ENCODE data around the gene QARS1. TPM values are rescaled to one million over a fixed set of nuclear protein-coding genes. Genes with fewer than 3 reads are reported as not detected.
A peak's percentile ranks its signal among the peaks of the same experiment; 100 is the strongest.

QARS1 gene
- 346 TPM for total RNA-seq (2021; ENCODE audit: unreplicated experiment)
- 451 and 469 TPM in 2 replicates for polyA plus RNA-seq (2012)
- Bru-seq, nascent RNA, result percentile 76 among the genes with signal in this experiment
- percentile 94 among the genes with signal in this experiment for BruChase-seq, experiment 1, labeled RNA remaining after a 6-hour chase
- percentile 92 among the genes with signal in this experiment for BruChase-seq, experiment 2, labeled RNA remaining after a 2-hour chase
- long read RNA-seq, transcript QARS-201 (24 exons, 2,827 nt), result major isoform, 180 of 323 reads
- long read RNA-seq, transcript QARS-209 (23 exons, 2,362 nt), result minor isoform, 26 of 323 reads
- long read RNA-seq, partial matches to known transcripts, result 74 of 323 reads
- long read RNA-seq, other reads (novel, unspliced or antisense), result 39 of 323 reads

GRCh38 chr3:49104427-49105291 is at the start of gene QARS1:
QARS1 (minus strand) TSS chr3:49104757; CDS start chr3:49104733, 24 bp downstream.
- ChIA-PET RAD21 (ENCODE audit: low non-redundant PET in 1 of 2, low total read pairs in 2 of 2, uncharacterized antibody in 2 of 2, unreplicated experiment in 2 of 2) (interaction anchor here in 1 of 2 experiments (1.3 kb wide), 1 partner anchor 10 kb away, joined by 3 read pairs; no protein-coding TSS in a partner anchor), CTCF (interaction anchor here (1.6 kb wide), 1 partner anchor 10 kb away, joined by 6 read pairs; the partner anchor contains the start of gene QRICH1), POLR2A (interaction anchor here (1.4 to 2.1 kb wide), 3 partner anchors 10 to 16 kb away, joined by 3 to 11 read pairs (median 8); partner anchors contain the start of genes QRICH1 and USP19)
- DNase-seq (ENCODE audit: low read depth, low spot score) (peak; percentile 78), ATAC-seq (peak; percentile 96)
- peaks cover 34 to 36% of the 10 kb centered on the region in 2 experiments for H3K36me3 ChIP-seq (ENCODE audit: control insufficient read depth in 1 of 2, insufficient read depth in 2 of 2, low read length in 2 of 2)
- peak within 1 kb of the TSS; percentile 93 to 97 for H3K4me3 ChIP-seq (replicated peaks in 1 of 2; ENCODE audit: low read depth in 1 of 2, low read length in 2 of 2)
- no peaks in the 10 kb centered on the region for H4K20me1 ChIP-seq (ENCODE audit: insufficient read depth)
- intact Hi-C loops (cut with micrococcal nuclease), result no loop called here
- no peaks in the 10 kb centered on the region for H3K9me3 ChIP-seq (ENCODE audit: control insufficient read depth in 1 of 2, insufficient read depth in 1 of 2, low read depth in 1 of 2, low read length in 2 of 2)
- H3K27me3 ChIP-seq (ENCODE audit: insufficient read depth, low read length), result no peaks in the 10 kb centered on the region
- H3K9ac ChIP-seq (ENCODE audit: low read length), result peak within 1 kb of the TSS; percentile 92
- peak within 1 kb of the TSS; percentile 39 for H2AFZ ChIP-seq (ENCODE audit: low read depth, low read length, poor library complexity, severe bottlenecking)
- peak within 1 kb of the TSS; percentile 96 for H3K4me2 ChIP-seq (ENCODE audit: low read length)
- TSS peak; percentile 93 for BruUV-seq (replicated peaks)
- peaks cover 9 to 20% of the 10 kb centered on the region in 2 experiments; a peak in 3 of 4 replicates for H3K4me1 ChIP-seq (ENCODE audit: control insufficient read depth in 1 of 2, insufficient read depth in 2 of 2, low read length in 2 of 2)
- H3K27ac ChIP-seq (ENCODE audit: low read depth, low read length), result peak within 1 kb of the TSS; percentile 79
- H3K9me2 ChIP-seq (ENCODE audit: insufficient read depth), result no peaks in the 10 kb centered on the region
- H3K79me2 ChIP-seq (ENCODE audit: insufficient read depth, low read length), result peaks cover 23% of the 10 kb centered on the region
- TF ChIP-seq EGR1 (IDR thresholded peaks at IDR 0.05; ENCODE audit: low read depth), result peak; percentile 60; the same call in 1 of the 2 replicates
- no peak for TF ChIP-seq CBX3 (IDR thresholded peaks at IDR 0.05; ENCODE audit: low read depth)
- TF ChIP-seq ZBTB33 (IDR thresholded peaks at IDR 0.05; ENCODE audit: extremely low read depth, insufficient replicate concordance, low read length), result peak; percentile 20
- peak; percentile 89 for TF ChIP-seq POLR2AphosphoS5 (IDR thresholded peaks at IDR 0.05; ENCODE audit: low read depth, low read length)
- TF ChIP-seq FOSL1 (IDR thresholded peaks at IDR 0.05; ENCODE audit: low read depth), result no peak
- TF ChIP-seq TCF7L2 (IDR thresholded peaks at IDR 0.05; ENCODE audit: borderline replicate concordance, extremely low read depth, insufficient read depth, insufficient read length), result no peak
- no peak for TF ChIP-seq CEBPB (IDR thresholded peaks at IDR 0.05; ENCODE audit: low read depth)
- TF ChIP-seq REST (IDR thresholded peaks at IDR 0.05; ENCODE audit: low read depth), result no peak
- no peak for TF ChIP-seq EZH2 (IDR thresholded peaks at IDR 0.05)
- TF ChIP-seq POLR2A (IDR thresholded peaks at IDR 0.05; ENCODE audit: borderline replicate concordance, extremely low read depth, insufficient read depth, insufficient read length), result peak; percentile 53
- TF ChIP-seq SP1 (IDR thresholded peaks at IDR 0.05; ENCODE audit: low read depth), result peak; percentile 76
- no peak for TF ChIP-seq JUND (IDR thresholded peaks at IDR 0.05)
- TF ChIP-seq YY1 (IDR thresholded peaks at IDR 0.05; ENCODE audit: extremely low read depth, insufficient replicate concordance, low read depth, low read length), result peak; percentile 92
- peak; percentile 77; the same call in 1 of the 2 replicates for TF ChIP-seq SIN3A (IDR thresholded peaks at IDR 0.05; ENCODE audit: low read depth)
- no peak for TF ChIP-seq ZNF274 (IDR thresholded peaks at IDR 0.05; ENCODE audit: low read depth, low read length)
- TF ChIP-seq EZH2phosphoT487 (IDR thresholded peaks at IDR 0.05; ENCODE audit: borderline replicate concordance), result no peak
- TF ChIP-seq, protein P1, sequence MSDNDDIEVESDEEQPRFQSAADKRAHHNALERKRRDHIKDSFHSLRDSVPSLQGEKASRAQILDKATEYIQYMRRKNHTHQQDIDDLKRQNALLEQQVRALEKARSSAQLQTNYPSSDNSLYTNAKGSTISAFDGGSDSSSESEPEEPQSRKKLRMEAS (IDR thresholded peaks at IDR 0.05), result peak; percentile 72; the same call in 1 of the 2 replicates
- no peak for TF ChIP-seq RAD21 (IDR thresholded peaks at IDR 0.05; ENCODE audit: low read depth)
- TF ChIP-seq, protein P2, sequence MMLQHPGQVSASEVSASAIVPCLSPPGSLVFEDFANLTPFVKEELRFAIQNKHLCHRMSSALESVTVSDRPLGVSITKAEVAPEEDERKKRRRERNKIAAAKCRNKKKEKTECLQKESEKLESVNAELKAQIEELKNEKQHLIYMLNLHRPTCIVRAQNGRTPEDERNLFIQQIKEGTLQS (IDR thresholded peaks at IDR 0.05), result no peak

Data from HCT116 (cell line).